Measurements from ENCODE around the gene ZACN.

The ZACN gene

GRCh38 chr17:76104140-76104895 is 25.3 kb downstream of the ZACN start:
- no peak for DNase-seq

DNA sequence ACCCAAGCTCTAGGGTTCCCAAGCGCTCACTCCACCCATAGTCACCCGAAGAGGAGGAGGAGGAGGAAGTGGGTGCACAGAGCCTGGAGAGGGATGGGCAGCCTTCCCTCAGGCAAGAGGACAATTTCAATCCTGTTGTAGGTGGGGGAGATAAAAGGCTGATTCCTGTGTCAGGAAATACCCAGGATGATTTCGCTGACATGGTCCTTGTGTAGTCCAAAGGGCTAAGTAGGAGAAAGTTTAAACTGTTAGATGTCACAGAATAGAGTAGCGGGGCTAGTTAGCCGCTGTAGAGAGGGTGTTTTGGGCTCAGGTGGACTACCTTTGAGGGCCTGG is 25.9 kb downstream of the ZACN start:
- DNase-seq = no peak

DNA sequence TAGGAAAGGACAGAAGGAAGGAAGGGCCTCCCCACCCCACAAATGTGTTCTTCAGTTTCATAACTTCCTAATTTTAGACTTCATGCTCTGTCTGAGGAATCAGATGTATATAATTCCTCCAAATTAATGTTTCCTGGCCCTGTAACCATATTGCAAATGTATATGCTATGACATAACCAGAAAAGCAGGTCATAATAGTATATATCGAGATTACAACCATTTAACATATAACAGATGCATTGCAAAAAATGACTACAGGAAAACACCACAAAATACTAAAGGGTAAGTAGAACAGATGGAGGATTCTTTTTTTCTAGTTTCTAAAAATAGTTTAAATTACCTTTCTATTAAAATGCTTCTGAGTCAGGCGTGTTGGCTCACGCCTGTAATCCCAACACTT is 27.7 kb downstream of the ZACN start:
- no peak for DNase-seq

GRCh38 chr17:76107509-76107908 is 28.5 kb downstream of the ZACN start:
- DNase-seq = peak in 1 of 2 donors; percentile 46

- no peak for DNase-seq
Measured at GRCh38 chr17:76111956-76112355, 33.0 kb downstream of the ZACN start.

GRCh38 chr17:76115138-76115754 is 36.3 kb downstream of the ZACN start:
- no peak for DNase-seq

DNA sequence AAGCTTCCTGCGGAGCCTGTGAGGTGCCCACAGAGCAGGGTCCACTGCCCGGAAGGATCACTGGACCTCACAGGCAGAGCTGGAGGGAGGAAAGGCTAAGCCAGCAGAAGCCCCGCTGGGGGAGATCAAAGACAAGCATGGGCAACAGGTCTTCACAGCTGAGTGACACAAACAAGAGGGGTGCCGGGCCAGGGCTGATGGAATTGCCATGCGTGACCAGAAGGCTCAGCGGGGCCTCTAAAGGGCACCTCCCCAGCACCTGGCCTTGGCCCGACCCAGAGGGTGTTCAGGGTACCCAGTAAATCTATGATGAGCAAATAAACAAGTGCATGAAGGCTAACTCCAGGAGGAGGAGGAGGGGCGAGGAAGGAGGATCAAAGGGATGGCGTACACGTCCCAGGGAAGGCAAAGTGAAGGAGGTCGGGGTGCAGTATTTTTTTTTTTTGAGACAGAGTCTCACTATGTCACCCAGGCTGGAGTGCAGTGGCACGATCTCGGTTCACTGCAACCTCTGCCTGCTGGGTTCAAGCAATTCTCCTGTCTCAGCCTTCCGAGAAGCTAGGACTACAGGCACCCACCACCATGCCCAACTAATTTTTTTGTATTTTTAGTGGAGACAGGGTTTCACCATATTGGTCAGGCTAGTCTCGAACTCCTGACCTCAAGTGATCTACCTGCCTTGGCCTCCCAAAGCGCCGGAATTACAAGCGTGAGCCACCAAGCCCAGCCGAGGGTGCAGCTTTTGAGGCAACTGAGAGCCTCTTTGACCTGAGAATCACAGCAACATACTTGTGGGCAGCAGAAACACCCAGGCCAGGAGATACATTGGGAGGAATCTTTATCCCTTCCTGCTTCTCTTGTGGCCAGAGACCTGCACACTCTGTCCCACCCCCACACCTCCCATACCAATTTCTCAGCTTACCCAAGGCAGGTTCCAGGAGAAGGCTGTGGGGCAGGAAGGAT is 40.7 kb downstream of the ZACN start:
- DNase-seq = no peak

DNA sequence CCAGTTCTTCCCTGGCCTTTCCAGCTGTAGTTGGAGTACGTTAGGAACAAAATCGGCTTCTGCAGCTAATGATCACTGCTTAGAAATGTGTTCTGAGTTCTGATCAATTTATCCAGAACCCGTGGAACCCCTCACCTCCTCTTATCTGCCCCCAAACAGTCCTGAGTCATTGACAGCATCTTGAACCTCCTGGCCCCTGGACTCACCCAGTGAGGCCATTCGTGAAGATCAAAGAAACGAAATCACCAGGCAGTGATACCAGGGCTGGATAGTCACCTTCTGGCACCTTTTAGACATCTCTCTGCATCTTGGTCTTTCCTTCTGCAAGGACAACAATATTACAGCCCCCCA is 41.7 kb downstream of the ZACN start:
- DNase-seq = no peak

GRCh38 chr17:76121932-76122430 is 43.0 kb downstream of the ZACN start:
- DNase-seq = no peak

DNA sequence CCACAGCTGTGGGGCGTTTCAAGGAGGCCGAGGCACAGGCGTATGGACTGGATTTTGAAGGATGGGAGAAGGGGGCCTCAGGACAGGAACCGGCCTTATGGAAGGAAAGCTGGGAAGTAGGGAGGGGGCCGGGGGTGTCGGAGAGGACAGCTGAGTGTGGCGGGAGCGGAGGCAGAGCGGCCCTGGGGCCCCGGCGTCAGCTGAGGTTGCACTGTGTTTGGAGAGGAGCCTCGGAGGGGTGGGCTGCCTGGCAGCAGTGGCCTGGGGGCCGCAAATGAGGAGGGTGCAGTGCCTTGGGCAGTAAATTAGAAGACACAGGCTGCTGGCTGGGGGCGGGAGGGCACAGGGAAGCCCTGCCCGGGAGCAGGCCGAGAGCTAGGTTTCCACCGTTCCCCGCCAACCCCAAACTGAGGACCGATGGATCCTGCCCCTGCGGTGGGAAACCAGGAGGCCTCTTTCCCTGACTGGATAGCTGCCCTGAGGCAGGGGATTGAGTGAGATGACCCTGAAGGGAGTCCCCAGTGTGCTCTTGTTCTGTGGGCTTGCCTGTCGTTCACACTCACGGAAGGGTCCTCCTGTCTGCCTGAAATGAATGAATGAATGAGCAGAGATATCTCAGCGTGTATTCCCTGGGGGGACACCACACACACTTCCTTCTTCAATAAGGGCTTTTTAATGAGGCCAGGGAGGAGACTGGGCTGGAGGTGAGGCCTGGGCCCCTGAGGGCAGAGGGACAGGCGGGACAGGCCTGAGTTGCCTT is 43.6 kb downstream of the ZACN start:
- DNase-seq = no peak

- DNase-seq = no peak
Measured at GRCh38 chr17:76123191-76123499, 44.2 kb downstream of the ZACN start.

GRCh38 chr17:76123749-76124581 is 45.0 kb downstream of the ZACN start:
- no peak for DNase-seq

DNA sequence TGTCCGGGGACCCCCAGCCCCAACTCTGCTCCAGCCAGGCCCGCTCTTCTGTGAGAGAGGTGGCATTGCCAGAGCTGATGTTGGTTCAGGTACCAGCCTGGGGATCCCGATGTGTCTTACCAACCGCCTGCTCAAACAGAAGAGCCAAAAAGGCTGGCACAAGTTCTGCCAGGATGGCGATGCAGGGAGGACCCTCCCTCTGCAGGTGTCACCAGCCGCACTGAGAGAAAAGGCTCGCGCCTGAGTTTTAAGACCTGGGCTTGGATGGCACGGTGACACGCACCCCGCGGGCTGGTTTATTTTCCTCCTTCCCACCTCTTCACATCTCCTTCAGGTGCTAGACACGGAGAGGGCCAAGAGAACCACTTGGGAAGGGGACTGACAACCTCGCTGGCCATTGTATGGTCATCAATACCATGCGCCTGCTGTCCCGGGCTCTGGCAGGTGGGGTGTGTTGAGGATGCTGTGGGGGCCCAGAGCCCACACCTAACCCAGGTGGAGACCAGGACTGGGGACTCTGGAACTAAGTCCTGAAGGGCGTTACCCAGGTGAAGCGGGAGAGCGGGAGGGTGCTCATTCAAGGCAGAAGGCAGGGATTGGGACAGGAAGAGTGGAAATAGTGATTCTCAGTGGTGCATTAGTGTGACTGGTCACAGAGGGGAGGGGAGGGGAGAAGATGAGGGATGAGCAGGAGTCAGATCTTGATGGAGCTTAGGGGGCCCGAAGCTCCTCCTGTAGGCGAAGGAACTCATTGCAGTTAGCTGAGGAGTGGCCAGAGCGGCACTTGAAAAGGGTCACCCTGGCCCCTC is 45.8 kb downstream of the ZACN start:
- no peak for DNase-seq

GRCh38 chr17:76125391-76125675 is 46.4 kb downstream of the ZACN start:
- no peak for DNase-seq

DNA sequence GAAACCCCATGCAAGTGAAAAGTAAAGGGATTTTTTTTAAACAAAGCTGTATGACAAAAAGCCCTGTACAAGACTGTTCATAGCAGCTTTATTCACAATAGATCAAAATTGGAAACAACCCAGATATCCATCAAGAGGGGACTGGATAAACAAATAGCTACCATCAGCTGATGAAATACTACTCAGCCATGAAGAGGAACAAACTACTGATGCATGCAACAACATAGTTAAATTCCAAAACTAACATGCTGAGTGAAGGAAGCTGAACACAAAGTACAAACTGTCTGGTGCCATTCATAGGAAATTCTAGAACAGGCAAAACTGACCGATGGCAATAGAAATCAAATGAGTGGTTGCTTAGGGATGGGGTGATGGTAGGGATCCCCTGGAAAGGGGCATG is 46.9 kb downstream of the ZACN start:
- no peak for DNase-seq

DNA sequence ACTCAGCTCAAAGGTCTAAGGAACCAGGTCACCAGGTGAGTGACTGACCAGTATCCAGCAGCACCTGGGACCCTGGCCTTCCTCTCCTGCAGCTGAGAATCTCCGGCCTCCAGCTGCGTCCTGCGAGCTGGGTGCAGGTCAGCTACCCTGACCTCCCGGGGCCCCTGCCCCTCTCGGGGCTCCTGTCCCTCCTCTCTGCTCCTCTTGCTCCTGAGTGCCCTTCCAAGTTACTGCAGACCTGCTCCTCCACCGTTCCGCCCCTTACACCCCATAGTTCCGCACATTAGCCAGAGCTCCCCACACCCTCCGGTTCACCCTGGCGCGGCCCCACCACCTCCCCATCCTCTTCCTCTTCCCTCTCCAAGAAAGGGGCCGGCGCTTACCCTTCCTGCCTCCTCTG is 51.5 kb downstream of the ZACN start:
- DNase-seq = no peak

DNA sequence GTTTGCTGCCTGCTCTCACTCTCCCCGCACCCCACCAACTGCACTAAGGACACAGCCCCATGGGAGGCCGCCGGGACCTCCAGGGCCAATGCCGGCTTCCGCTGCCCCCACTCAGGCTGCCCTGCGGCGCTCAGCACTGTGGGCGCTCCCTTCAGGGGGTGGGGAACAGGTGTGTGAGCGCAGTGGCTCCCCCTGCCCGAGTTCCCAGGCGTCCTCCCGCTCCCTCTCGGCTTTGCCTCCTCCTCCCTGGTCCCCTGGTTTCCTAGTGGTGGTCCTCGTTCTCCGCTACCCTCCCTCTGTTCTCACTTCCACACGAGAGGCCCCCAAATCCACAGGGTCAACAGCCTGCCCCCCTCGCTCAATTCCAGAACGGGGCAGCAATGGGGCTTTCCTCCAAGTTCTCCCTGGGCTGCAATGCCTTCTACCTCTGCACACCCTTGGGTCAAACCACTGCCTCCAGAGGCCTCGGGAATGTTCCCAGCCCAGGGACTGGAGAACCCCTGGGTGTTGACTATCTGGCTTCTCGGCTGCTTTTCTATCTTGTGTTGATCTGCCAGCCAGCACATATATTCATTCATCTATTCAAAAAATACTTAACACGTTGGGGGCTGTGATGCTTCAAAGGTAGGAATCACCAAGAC is 52.2 kb downstream of the ZACN start:
- DNase-seq = no peak

GRCh38 chr17:76131692-76132573 is 53.0 kb downstream of the ZACN start:
- DNase-seq = no peak

All from CD4-positive, alpha-beta T cell treated with Interleukin-4 for 1 hour (primary cell).